ENCODE data around the gene DMAC1.

DMAC1 gene

DNA sequence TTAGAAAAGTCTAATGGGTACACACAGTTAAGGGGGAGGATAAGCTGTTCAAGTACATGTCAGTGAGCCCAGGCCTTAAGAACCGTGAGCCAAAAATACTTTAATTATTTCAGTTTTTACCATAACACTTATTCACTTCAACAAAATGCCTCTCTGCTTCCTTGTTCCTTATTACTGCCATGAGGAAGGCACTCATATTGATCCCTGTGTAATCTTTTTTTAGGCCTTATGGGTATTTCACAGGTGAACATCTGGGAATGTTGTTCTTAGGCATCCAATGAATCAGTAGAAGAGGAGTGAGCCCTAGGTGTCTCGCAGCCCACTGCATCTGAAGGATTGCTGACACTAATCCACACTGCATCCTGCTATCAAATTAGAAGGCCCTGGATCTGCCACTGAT is 13.5 kb upstream of the DMAC1 start:
- no peak overlapping the region for H2AK5ac ChIP-seq (ENCODE audit: low read depth, low read length)

DNA sequence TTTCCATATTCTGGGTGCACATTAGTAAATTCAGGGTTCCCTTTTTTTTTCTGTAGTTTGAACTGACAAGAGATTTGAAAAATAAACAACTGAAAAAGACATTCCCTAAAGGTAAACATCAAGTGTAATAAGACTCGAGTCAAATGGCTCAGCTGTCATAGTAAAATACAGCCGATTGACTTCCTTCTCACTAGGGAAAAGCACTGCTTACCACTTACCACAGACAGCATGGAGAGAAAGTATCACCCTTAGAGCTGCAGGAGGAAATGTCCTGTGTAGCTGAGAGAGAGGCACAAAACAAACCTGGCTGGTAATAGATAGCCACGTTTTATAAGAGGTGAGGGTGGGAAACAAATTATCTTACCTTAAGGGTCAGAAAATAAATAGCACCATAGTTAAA is 12.1 kb upstream of the DMAC1 start:
- no peak overlapping the region for H3K18ac ChIP-seq (ENCODE audit: low read length)
- no peak overlapping the region for H2AK5ac ChIP-seq (ENCODE audit: low read depth, low read length)
- H3K9ac ChIP-seq (ENCODE audit: low read depth, low read length, poor library complexity), result no peak overlapping the region
- H3K27me3 ChIP-seq (ENCODE audit: control insufficient read depth in 3 of 3, insufficient read depth in 3 of 3, low read depth in 1 of 3, low read length in 3 of 3), result no peaks in the 10 kb centered on the region
- no peak overlapping the region for H3K27ac ChIP-seq (replicated peaks; ENCODE audit: low read length)
- no peak overlapping the region for H4K8ac ChIP-seq (ENCODE audit: low read depth, low read length)
- peaks cover 0 to 7% of the 10 kb centered on the region in 2 donors for H3K4me1 ChIP-seq (ENCODE audit: control insufficient read depth in 2 of 2, insufficient read depth in 1 of 2, low read depth in 1 of 2, low read length in 2 of 2)
- no peak overlapping the region for H2AFZ ChIP-seq (ENCODE audit: low read length)
- DNase-seq (ENCODE audit: low spot score), result no peak
- no peaks in the 10 kb centered on the region for H3K79me1 ChIP-seq (ENCODE audit: low read depth, low read length)
- no peak overlapping the region for H3K23ac ChIP-seq (ENCODE audit: low read depth, low read length, poor library complexity)
- no peak overlapping the region for H2BK120ac ChIP-seq (ENCODE audit: low read depth, low read length)
- H3K4me3 ChIP-seq (ENCODE audit: low read length in 2 of 2), result no peak overlapping the region
- H3K4me2 ChIP-seq (ENCODE audit: insufficient read depth, low read length, poor library complexity, severe bottlenecking), result no peak overlapping the region
- H3K36me3 ChIP-seq (replicated peaks in 1 of 2; ENCODE audit: control insufficient read depth in 2 of 2, insufficient read depth in 2 of 2, low read length in 2 of 2), result no peaks in the 10 kb centered on the region
- no peak overlapping the region for H2BK12ac ChIP-seq (ENCODE audit: low read length)
- no peaks in the 10 kb centered on the region for H3K9me3 ChIP-seq (replicated peaks in 1 of 2; ENCODE audit: control insufficient read depth in 2 of 2, insufficient read depth in 1 of 2, low read depth in 1 of 2, low read length in 2 of 2)
- no CpG with 5 or more reads among the region's 3 CpGs for WGBS, 2 donors (ENCODE audit: extremely low coverage in 2 of 2, insufficient read length in 2 of 2, insufficient replicate concordance in 1 of 2)
- H3K4ac ChIP-seq (ENCODE audit: low read length), result no peak overlapping the region
- H2BK5ac ChIP-seq (ENCODE audit: low read length), result no peak overlapping the region
- H3K14ac ChIP-seq (ENCODE audit: low read length), result no peak overlapping the region
- no peak overlapping the region for H4K91ac ChIP-seq (ENCODE audit: low read depth, low read length, poor library complexity)
- no peak overlapping the region for H2BK15ac ChIP-seq (ENCODE audit: low read length)

More for the DNA sequence above, 13.5 kb upstream of the DMAC1 start:
- H3K14ac ChIP-seq (ENCODE audit: low read length), result no peak overlapping the region
- no peak overlapping the region for H3K23ac ChIP-seq (ENCODE audit: low read depth, low read length, poor library complexity)
- no peak overlapping the region for H2BK5ac ChIP-seq (ENCODE audit: low read length)
- H3K9me3 ChIP-seq (replicated peaks in 1 of 2; ENCODE audit: control insufficient read depth in 2 of 2, insufficient read depth in 1 of 2, low read depth in 1 of 2, low read length in 2 of 2), result no peaks in the 10 kb centered on the region
- no peak overlapping the region for H2BK120ac ChIP-seq (ENCODE audit: low read depth, low read length)
- H3K4me1 ChIP-seq (ENCODE audit: control insufficient read depth in 2 of 2, insufficient read depth in 1 of 2, low read depth in 1 of 2, low read length in 2 of 2), result peaks cover 0 to 7% of the 10 kb centered on the region in 2 donors
- no peak overlapping the region for H3K9ac ChIP-seq (ENCODE audit: low read depth, low read length, poor library complexity)
- no peak overlapping the region for H4K8ac ChIP-seq (ENCODE audit: low read depth, low read length)
- no peak overlapping the region for H3K4me2 ChIP-seq (ENCODE audit: insufficient read depth, low read length, poor library complexity, severe bottlenecking)
- H3K27ac ChIP-seq (replicated peaks; ENCODE audit: low read length), result no peak overlapping the region
- no peak overlapping the region for H4K91ac ChIP-seq (ENCODE audit: low read depth, low read length, poor library complexity)
- no peak overlapping the region for H3K4me3 ChIP-seq (ENCODE audit: low read length in 2 of 2)
- no peak overlapping the region for H2BK12ac ChIP-seq (ENCODE audit: low read length)
- H2BK15ac ChIP-seq (ENCODE audit: low read length), result no peak overlapping the region
- no peaks in the 10 kb centered on the region for H3K36me3 ChIP-seq (replicated peaks in 1 of 2; ENCODE audit: control insufficient read depth in 2 of 2, insufficient read depth in 2 of 2, low read length in 2 of 2)
- no peak overlapping the region for H3K18ac ChIP-seq (ENCODE audit: low read length)
- no peak for DNase-seq (ENCODE audit: low spot score)
- no peaks in the 10 kb centered on the region for H3K79me1 ChIP-seq (ENCODE audit: low read depth, low read length)
- H3K27me3 ChIP-seq (ENCODE audit: control insufficient read depth in 3 of 3, insufficient read depth in 3 of 3, low read depth in 1 of 3, low read length in 3 of 3), result no peaks in the 10 kb centered on the region
- no peak overlapping the region for H2AFZ ChIP-seq (ENCODE audit: low read length)
- no CpG with 5 or more reads among the region's 2 CpGs for WGBS, 2 donors (ENCODE audit: extremely low coverage in 2 of 2, insufficient read length in 2 of 2, insufficient replicate concordance in 1 of 2)
- H3K4ac ChIP-seq (ENCODE audit: low read length), result no peak overlapping the region

DNA sequence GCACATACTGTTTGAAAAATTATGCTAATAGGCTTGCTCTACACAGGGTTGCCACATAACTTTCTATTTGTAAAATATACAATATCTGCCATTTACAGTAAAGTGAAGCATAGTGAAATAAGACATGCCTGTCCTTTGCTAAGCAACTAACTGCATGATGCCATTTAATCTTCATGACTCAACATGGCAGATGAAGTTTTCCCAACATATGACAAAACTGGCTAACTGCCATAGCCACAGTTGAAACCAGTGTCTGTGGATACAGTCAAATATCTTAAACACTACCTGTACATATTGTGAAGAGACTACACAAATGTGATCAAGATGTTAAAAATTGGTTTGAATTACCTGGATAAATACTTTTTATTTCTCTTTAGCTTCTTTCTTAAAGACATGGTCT is 3.1 kb upstream of the DMAC1 start:
- no peak overlapping the region for H2BK5ac ChIP-seq (ENCODE audit: low read length)
- H3K27me3 ChIP-seq (ENCODE audit: control insufficient read depth in 3 of 3, insufficient read depth in 3 of 3, low read depth in 1 of 3, low read length in 3 of 3), result no peaks in the 10 kb centered on the region
- DNase-seq (ENCODE audit: low spot score), result no peak
- no peak overlapping the region for H3K4ac ChIP-seq (ENCODE audit: low read length)
- H3K9ac ChIP-seq (ENCODE audit: low read depth, low read length, poor library complexity), result no peak overlapping the region
- no peak overlapping the region for H3K23ac ChIP-seq (ENCODE audit: low read depth, low read length, poor library complexity)
- no peaks in the 10 kb centered on the region for H3K79me1 ChIP-seq (ENCODE audit: low read depth, low read length)
- H2AFZ ChIP-seq (ENCODE audit: low read length), result no peak overlapping the region
- H2BK12ac ChIP-seq (ENCODE audit: low read length), result no peak overlapping the region
- H3K9me3 ChIP-seq (replicated peaks in 1 of 2; ENCODE audit: control insufficient read depth in 2 of 2, insufficient read depth in 1 of 2, low read depth in 1 of 2, low read length in 2 of 2), result no peaks in the 10 kb centered on the region
- H2AK5ac ChIP-seq (ENCODE audit: low read depth, low read length), result no peak overlapping the region
- no peak overlapping the region for H3K4me2 ChIP-seq (ENCODE audit: insufficient read depth, low read length, poor library complexity, severe bottlenecking)
- H3K27ac ChIP-seq (replicated peaks; ENCODE audit: low read length), result no peak overlapping the region
- H2BK120ac ChIP-seq (ENCODE audit: low read depth, low read length), result no peak overlapping the region
- H3K4me3 ChIP-seq (ENCODE audit: low read length in 2 of 2), result no peak overlapping the region
- no peak overlapping the region for H2BK15ac ChIP-seq (ENCODE audit: low read length)
- H3K4me1 ChIP-seq (ENCODE audit: control insufficient read depth in 2 of 2, insufficient read depth in 1 of 2, low read depth in 1 of 2, low read length in 2 of 2), result peaks cover 0 to 2% of the 10 kb centered on the region in 2 donors
- no peak overlapping the region for H4K8ac ChIP-seq (ENCODE audit: low read depth, low read length)
- H3K36me3 ChIP-seq (replicated peaks in 1 of 2; ENCODE audit: control insufficient read depth in 2 of 2, insufficient read depth in 2 of 2, low read length in 2 of 2), result peaks cover 2 to 8% of the 10 kb centered on the region in 2 donors
- no peak overlapping the region for H4K91ac ChIP-seq (ENCODE audit: low read depth, low read length, poor library complexity)
- H3K14ac ChIP-seq (ENCODE audit: low read length), result no peak overlapping the region
- no peak overlapping the region for H3K18ac ChIP-seq (ENCODE audit: low read length)

DNA sequence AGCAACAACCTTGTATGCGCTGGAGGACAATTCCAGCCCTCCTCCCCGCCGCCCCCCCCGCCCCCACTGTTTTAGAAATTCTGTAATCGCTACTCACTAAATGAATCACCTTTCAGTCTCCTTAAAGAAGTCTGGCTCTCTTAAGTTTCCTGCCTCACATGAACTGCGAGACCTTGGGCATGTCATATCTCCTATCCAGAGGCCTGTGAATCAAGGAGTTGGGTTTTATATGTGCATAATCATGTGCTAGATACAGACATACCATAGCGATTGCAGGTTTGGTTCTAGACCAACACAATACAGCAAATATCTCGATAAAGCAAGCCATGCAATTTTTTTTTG is 337 bp upstream of the DMAC1 start:
- H3K4me2 ChIP-seq (ENCODE audit: insufficient read depth, low read length, poor library complexity, severe bottlenecking), result no peak overlapping the region
- no peak overlapping the region for H3K27ac ChIP-seq (replicated peaks; ENCODE audit: low read length)
- no peak for DNase-seq (ENCODE audit: low spot score)
- peak overlapping the region in 1 of 2 donors; percentile 84 for H3K4me3 ChIP-seq (ENCODE audit: low read length in 2 of 2)
- no peak overlapping the region for H2BK5ac ChIP-seq (ENCODE audit: low read length)
- H3K36me3 ChIP-seq (replicated peaks in 1 of 2; ENCODE audit: control insufficient read depth in 2 of 2, insufficient read depth in 2 of 2, low read length in 2 of 2), result peaks cover 7 to 36% of the 10 kb centered on the region in 2 donors
- no peak overlapping the region for H2BK120ac ChIP-seq (ENCODE audit: low read depth, low read length)
- H3K4me1 ChIP-seq (ENCODE audit: control insufficient read depth in 2 of 2, insufficient read depth in 1 of 2, low read depth in 1 of 2, low read length in 2 of 2), result peaks cover 0 to 2% of the 10 kb centered on the region in 2 donors
- peak overlapping the region; percentile 99 for H2AFZ ChIP-seq (ENCODE audit: low read length)
- H3K18ac ChIP-seq (ENCODE audit: low read length), result no peak overlapping the region
- no peak overlapping the region for H2AK5ac ChIP-seq (ENCODE audit: low read depth, low read length)
- H4K8ac ChIP-seq (ENCODE audit: low read depth, low read length), result no peak overlapping the region
- no CpG with 5 or more reads among the region's 8 CpGs for WGBS, 2 donors (ENCODE audit: extremely low coverage in 2 of 2, insufficient read length in 2 of 2, insufficient replicate concordance in 1 of 2)
- H3K79me1 ChIP-seq (ENCODE audit: low read depth, low read length), result no peaks in the 10 kb centered on the region
- H3K9me3 ChIP-seq (replicated peaks in 1 of 2; ENCODE audit: control insufficient read depth in 2 of 2, insufficient read depth in 1 of 2, low read depth in 1 of 2, low read length in 2 of 2), result no peaks in the 10 kb centered on the region
- H2BK15ac ChIP-seq (ENCODE audit: low read length), result no peak overlapping the region
- no peak overlapping the region for H4K91ac ChIP-seq (ENCODE audit: low read depth, low read length, poor library complexity)
- no peaks in the 10 kb centered on the region for H3K27me3 ChIP-seq (ENCODE audit: control insufficient read depth in 3 of 3, insufficient read depth in 3 of 3, low read depth in 1 of 3, low read length in 3 of 3)
- no peak overlapping the region for H3K4ac ChIP-seq (ENCODE audit: low read length)
- no peak overlapping the region for H3K23ac ChIP-seq (ENCODE audit: low read depth, low read length, poor library complexity)
- no peak overlapping the region for H3K14ac ChIP-seq (ENCODE audit: low read length)
- H2BK12ac ChIP-seq (ENCODE audit: low read length), result no peak overlapping the region
- no peak overlapping the region for H3K9ac ChIP-seq (ENCODE audit: low read depth, low read length, poor library complexity)

Measured in neuronal stem cell (in vitro differentiated cells).